Subcutaneous abdominal adipose tissue (tissue), 5 donors: ENCODE results near the gene PLAAT3.
"Not testable (repeated sequence)": the region's sequence is repeated elsewhere in the genome, so short reads cannot be mapped to it uniquely, and the experiment has no call there.

ENCODE experiments used
- H3K27ac ChIP-seq: one replicate; pipeline ENCODE4 v1.7.0; 2013; ENCODE audit warnings: low read depth, mild to moderate bottlenecking, inconsistent platforms, low read length, moderate library complexity
- H3K27me3 ChIP-seq, 5 donors: one replicate each; pipeline ENCODE4 v1.7.0; 2013; ENCODE audit warnings: low read length in 5 of 5, inconsistent platforms in 1 of 5; ENCODE audit not compliant: control insufficient read depth in 5 of 5, insufficient read depth in 4 of 5
- H3K36me3 ChIP-seq, 5 donors: one replicate each; pipeline ENCODE4 v1.7.0; 2013; ENCODE audit warnings: low read length in 5 of 5; ENCODE audit not compliant: control insufficient read depth in 5 of 5, insufficient read depth in 5 of 5
- H3K4me1 ChIP-seq, 5 donors: one replicate each; pipeline ENCODE4 v1.7.0; 2013; ENCODE audit warnings: low read length in 5 of 5, mild to moderate bottlenecking in 3 of 5, moderate library complexity in 1 of 5; ENCODE audit not compliant: control insufficient read depth in 5 of 5, insufficient read depth in 5 of 5
- H3K4me3 ChIP-seq, 5 donors: one replicate each; pipeline ENCODE4 v1.7.0; 2013; ENCODE audit warnings: low read length in 5 of 5, low read depth in 1 of 5
- H3K9ac ChIP-seq, 5 donors: one replicate each; pipeline ENCODE4 v1.7.0; 2013; ENCODE audit warnings: low read length in 5 of 5, mild to moderate bottlenecking in 4 of 5, moderate library complexity in 3 of 5
- H3K9me3 ChIP-seq, 5 donors: one replicate each; pipeline ENCODE4 v1.7.0; 2013; ENCODE audit warnings: low read length in 5 of 5; ENCODE audit not compliant: control insufficient read depth in 5 of 5
- donor health status: healthy.
- donor health status: healthy.
- donor health status: healthy.
- donor health status: healthy.
- donor health status: healthy.

Gene PLAAT3

DNA sequence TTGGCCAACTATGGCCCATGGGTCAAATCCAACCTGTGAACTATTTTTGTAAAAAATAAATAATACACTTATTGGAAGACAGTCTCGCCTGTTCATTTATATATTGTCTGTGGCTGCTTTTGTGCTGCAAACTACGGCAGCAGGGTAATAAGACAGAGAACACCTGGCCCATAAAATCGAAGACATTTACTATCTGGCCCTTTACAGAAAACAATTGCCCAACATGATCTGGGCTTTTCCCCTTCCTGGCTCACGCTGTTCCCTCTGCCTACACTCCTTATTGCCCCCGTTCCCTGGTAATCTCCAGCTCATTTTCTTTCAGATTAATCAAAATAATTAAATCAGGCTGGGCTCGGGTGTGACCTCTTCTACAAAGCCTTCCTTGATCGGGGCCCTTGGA is 56.7 kb downstream of the PLAAT3 start:
- H3K4me3 ChIP-seq: no peak overlapping the region
- H3K9ac ChIP-seq: no peak overlapping the region
- H3K27ac ChIP-seq: no peak overlapping the region
- H3K27me3 ChIP-seq: no peaks in the 10 kb centered on the region
- H3K36me3 ChIP-seq: no peaks in the 10 kb centered on the region
- peaks cover 0 to 52% (median 35%) of the 10 kb centered on the region in 5 donors for H3K4me1 ChIP-seq
- H3K9me3 ChIP-seq: no peaks in the 10 kb centered on the region

DNA sequence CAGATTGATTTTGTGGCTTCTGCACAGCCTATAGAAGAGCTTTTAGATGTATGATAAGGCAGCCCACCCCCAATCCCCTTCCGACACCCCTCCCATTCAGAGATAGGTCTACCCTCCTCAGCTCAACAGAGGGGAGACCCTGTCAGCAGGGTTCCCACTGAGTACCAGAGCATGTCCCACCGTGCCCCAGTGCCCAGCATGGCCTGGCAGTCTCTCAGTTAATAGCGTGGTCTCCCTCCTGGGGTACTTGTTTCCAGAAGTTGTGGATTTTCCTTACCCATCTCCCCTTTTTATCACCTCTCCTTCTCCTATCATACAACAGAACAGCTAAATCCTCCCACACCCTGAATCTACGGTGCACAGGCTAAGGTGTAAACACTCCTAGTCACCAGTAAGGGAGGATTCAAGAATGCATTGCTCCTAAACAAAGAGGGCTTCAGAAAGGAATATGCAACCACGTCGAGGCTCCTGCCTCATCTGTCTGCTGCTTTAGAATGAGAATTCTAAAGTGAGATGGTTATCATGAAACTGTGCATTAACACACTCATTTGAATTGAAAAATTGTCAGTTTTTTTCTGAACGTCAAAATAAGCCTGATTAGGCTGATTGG is 57.7 kb downstream of the PLAAT3 start:
- Histone ChIP-seq H3K9me3 (no peaks in the 10 kb centered on the region), H3K9ac (no peak overlapping the region), H3K4me3 (no peak overlapping the region), H3K36me3 (no peaks in the 10 kb centered on the region), H3K4me1 (peaks cover 0 to 57% (median 39%) of the 10 kb centered on the region in 5 donors), H3K27me3 (no peaks in the 10 kb centered on the region), H3K27ac (no peak overlapping the region)

DNA sequence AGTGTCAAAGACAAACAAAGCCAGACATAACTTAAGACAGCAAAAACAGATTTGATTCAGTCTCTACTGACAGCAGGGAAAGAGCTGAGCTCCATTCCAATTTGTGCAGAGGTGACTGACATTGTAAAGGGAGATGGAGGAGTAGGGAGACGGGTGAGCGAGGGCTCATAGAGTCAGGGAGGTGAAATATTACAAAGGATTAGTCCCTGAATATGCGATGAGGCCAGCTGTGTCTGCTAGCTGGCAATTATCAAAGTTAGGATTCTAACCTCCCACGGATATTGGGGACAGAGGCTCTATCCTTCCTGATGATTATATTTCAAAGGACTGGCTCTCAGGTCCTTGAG is 59.4 kb downstream of the PLAAT3 start:
- Histone ChIP-seq H3K27ac (peak overlapping the region; percentile 42), H3K36me3 (no peaks in the 10 kb centered on the region), H3K4me3 (no peak overlapping the region), H3K9ac (peak overlapping the region in 1 of 5 donors; percentile 11), H3K4me1 (peaks cover 0 to 44% (median 23%) of the 10 kb centered on the region in 5 donors), H3K9me3 (no peaks in the 10 kb centered on the region), H3K27me3 (no peaks in the 10 kb centered on the region)

DNA sequence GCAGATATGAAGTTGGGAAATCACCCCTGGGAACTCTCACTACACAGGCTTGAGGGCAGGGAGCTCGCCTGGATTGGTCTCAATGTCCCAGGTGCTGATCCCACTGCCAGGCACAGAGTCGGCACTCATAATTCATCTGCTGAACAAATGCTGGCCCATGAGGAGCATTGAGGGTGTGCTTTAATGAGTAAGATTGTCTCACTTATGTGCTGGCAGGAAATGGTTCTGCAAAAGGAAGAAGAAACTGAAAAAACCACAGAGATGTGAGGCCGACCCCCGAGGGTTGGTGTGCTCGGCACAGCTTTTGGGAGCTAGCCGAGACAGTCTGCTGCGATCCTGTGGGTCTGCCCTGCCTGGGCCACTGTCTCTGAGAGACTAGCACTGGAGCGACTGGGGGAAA is 60.5 kb downstream of the PLAAT3 start:
- Histone ChIP-seq H3K4me3 (peak overlapping the region in 1 of 5 donors; percentile 22), H3K4me1 (peaks cover 0 to 39% (median 22%) of the 10 kb centered on the region in 5 donors), H3K9me3 (no peaks in the 10 kb centered on the region), H3K27ac (peak overlapping the region; percentile 42), H3K36me3 (no peaks in the 10 kb centered on the region), H3K9ac (peak overlapping the region in 1 of 5 donors; percentile 31), H3K27me3 (no peaks in the 10 kb centered on the region)

DNA sequence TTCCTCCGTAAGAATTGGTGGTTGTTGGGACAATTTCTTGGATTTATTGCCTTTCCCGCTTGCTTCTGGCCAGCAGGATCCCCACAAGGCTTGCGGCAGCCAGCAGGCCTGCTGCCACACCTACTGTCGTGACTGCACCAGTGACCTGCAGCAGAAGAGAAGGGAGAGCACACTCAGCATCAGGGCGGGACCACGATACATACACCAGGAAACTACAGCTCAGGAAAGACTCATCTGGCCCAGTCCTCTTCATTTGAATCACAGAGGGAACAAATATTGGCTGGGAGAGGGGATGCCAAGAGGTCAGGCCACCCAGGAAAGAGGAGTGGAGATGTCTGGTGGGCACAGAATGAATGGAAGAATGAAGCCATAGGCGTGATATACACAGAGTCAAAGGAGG is 61.3 kb downstream of the PLAAT3 start:
- H3K36me3 ChIP-seq: no peaks in the 10 kb centered on the region
- no peaks in the 10 kb centered on the region for H3K27me3 ChIP-seq

DNA sequence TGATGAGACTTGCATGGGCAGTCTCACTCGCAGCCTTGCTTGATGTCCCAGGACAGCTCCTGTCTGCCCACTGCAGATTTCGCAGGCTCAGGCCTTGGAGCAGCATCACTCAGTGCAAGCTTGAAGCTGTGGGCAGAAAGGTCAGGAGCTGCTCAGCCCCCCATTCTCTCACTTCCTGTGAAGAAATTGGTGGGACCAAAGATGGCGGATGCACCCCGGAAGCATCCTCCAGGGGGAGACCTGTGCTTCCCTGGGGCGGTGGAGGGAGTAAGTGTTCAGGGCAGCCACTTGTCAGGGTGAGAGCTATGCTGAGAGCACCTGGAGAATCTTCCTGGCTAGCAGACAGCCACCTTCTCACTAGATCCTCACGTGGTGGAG is 62.4 kb downstream of the PLAAT3 start:
- Histone ChIP-seq H3K9me3 (no peaks in the 10 kb centered on the region), H3K27ac (no peak overlapping the region), H3K36me3 (peaks cover 0 to 6% (median 0%) of the 10 kb centered on the region in 5 donors), H3K9ac (no peak overlapping the region), H3K4me3 (no peak overlapping the region), H3K27me3 (no peaks in the 10 kb centered on the region), H3K4me1 (peaks cover 0 to 39% (median 22%) of the 10 kb centered on the region in 5 donors)

More for the DNA sequence above, 61.3 kb downstream of the PLAAT3 start:
- peaks cover 0 to 39% (median 22%) of the 10 kb centered on the region in 5 donors for H3K4me1 ChIP-seq
- peak overlapping the region; percentile 42 for H3K27ac ChIP-seq
- H3K9ac ChIP-seq: no peak overlapping the region
- H3K4me3 ChIP-seq: no peak overlapping the region
- H3K9me3 ChIP-seq: no peaks in the 10 kb centered on the region

DNA sequence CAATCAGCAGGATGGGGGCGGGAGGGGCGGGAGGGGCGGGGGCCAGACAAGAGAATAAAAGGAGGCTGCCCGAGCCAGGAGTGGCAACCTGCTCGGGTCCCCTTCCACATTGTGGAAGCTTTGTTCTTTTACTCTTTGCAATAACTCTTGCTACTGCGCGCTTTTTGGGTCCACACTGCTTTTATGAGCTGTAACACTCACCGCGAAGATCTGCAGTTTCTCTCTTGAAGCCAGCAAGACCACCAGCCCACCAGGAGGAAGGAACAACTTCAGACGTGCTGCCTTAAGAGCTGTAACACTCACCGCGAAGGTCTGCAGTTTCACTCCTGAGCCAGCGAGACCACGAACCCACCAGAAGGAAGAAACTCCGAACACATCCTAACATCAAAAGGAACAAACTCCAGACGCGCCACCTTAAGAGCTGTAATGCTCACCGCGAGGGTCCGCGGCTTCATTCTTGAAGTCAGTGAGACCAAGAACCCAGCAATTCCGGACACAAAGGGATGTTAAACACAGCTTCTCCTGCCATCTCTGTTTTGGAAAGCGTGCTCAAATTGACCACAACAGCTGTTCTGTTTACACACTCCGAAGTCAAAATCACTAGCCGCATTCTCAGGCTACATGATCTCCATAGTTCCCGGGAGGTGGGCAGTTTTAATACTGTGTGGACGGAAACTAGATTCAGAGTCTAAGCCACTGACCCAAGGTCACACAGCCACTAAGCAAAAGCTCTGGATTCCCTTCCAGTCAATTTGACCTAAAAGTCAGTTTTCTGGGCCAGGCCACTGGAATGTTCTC is 62.9 kb downstream of the PLAAT3 start:
- no peak overlapping the region for H3K9ac ChIP-seq
- H3K4me3 ChIP-seq: no peak overlapping the region
- H3K27me3 ChIP-seq: no peaks in the 10 kb centered on the region
- H3K4me1 ChIP-seq: peaks cover 0 to 39% (median 22%) of the 10 kb centered on the region in 5 donors
- peaks cover 0 to 12% (median 5%) of the 10 kb centered on the region in 5 donors for H3K36me3 ChIP-seq
- no peak overlapping the region for H3K27ac ChIP-seq
- no peaks in the 10 kb centered on the region for H3K9me3 ChIP-seq

DNA sequence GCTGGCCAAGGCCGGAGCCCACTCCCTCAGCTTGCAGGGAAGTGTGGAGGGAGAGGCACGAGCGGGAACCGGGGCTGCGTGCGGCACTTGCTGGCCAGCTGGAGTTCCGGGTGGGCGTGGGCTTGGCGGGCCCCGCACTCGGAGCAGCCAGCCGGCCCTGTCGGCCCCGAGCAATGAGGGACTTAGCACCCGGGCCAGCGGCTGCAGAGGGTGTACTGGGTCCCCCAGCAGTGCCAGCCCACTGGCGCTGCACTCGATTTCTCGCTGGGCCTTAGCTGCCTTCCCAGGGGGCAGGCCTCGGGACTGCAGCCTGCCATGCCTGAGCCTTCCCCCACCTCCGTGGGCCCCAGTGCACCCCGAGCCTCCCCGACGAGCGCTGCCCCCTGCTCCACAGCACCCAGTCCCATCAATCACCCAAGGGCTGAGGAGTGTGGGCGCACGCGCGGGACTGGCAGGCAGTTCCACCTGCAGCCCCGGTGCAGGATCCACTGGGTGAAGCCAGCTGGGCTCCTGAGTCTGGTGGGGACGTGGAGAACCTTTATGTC is 64.0 kb downstream of the PLAAT3 start:
- H3K27me3 ChIP-seq, H3K4me3 ChIP-seq, H3K27ac ChIP-seq, H3K9ac ChIP-seq, H3K9me3 ChIP-seq: not testable (repeated sequence)
- Histone ChIP-seq H3K4me1 (peaks cover 0 to 30% (median 22%) of the 10 kb centered on the region in 5 donors), H3K36me3 (peaks cover 0 to 17% (median 6%) of the 10 kb centered on the region in 5 donors)

DNA sequence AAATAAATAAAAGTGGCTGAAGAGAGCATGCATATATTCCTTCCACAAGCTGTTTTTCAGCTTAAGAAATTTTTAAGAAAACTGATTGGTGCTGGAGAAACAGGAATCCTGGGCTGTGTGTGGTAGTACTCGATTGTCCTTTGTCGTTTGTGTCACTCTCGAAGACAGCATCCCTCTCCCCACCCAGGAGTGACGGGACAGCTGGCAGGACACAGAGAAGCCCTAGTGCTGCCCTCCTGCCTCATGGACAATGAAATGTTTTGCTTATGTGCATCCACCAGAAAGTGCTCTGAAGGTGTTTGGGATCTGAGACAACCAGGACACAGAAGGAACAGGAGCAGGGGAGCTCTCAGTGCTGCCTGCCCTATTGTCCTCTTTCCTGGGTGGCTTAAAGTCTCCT is 64.8 kb downstream of the PLAAT3 start:
- H3K4me3 ChIP-seq: no peak overlapping the region
- no peaks in the 10 kb centered on the region for H3K9me3 ChIP-seq
- H3K9ac ChIP-seq: no peak overlapping the region
- H3K36me3 ChIP-seq: peaks cover 0 to 25% (median 10%) of the 10 kb centered on the region in 5 donors
- H3K4me1 ChIP-seq: peaks cover 0 to 28% (median 20%) of the 10 kb centered on the region in 5 donors
- H3K27ac ChIP-seq: no peak overlapping the region
- no peaks in the 10 kb centered on the region for H3K27me3 ChIP-seq

DNA sequence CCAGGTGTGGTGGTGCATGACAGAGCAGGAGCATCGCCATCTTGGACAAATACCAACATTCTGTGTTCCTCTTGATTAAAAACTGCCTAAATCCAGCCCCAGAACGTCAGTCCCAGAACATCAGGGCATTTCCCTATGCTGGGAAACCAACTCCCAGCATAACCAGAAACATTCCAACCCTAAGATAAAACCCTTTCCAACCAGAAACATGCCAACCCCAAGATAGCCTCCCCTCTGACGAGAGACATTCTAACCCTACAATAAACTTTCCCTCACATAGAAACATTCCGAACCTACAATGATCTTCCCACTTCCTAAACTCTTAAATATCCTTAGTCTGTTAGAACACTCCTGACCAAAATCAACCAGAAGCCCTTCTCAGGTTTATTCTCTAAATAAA is 66.1 kb downstream of the PLAAT3 start:
- Histone ChIP-seq H3K27me3 (no peaks in the 10 kb centered on the region), H3K9me3 (no peaks in the 10 kb centered on the region), H3K4me3 (no peak overlapping the region), H3K4me1 (peaks cover 0 to 15% (median 9%) of the 10 kb centered on the region in 5 donors), H3K27ac (no peak overlapping the region), H3K36me3 (peaks cover 0 to 27% (median 10%) of the 10 kb centered on the region in 5 donors), H3K9ac (no peak overlapping the region)
